ENCODE results near the gene PAFAH1B2. TPM values are rescaled to one million over a fixed set of nuclear protein-coding genes. Genes with fewer than 3 reads are reported as not detected.

PAFAH1B2 gene
- polyA plus RNA-seq, 1 donor from 2014 or later = 85.9 TPM

GRCh38 chr11:117219001-117219400, 74.9 kb downstream of the PAFAH1B2 start:
- no peak overlapping the region for H2AFZ ChIP-seq (ENCODE audit: low read depth, low read length)
- no peak overlapping the region for H3K4me3 ChIP-seq (ENCODE audit: low read length)
- H3K79me2 ChIP-seq (replicated peaks; ENCODE audit: insufficient read depth, low read length) = no peaks in the 10 kb centered on the region
- no peaks in the 10 kb centered on the region for H3K9me3 ChIP-seq (ENCODE audit: low read length)
- TF ChIP-seq EP300 (conservative IDR thresholded peaks at IDR 0.05; ENCODE audit: poor library complexity, severe bottlenecking) (no peak), CTCF (IDR thresholded peaks at IDR 0.05; ENCODE audit: poor library complexity, severe bottlenecking) (no peak), SMC3 (conservative IDR thresholded peaks at IDR 0.05; ENCODE audit: poor library complexity) (no peak), POLR2AphosphoS5 (IDR thresholded peaks at IDR 0.05) (no peak), TAF1 (IDR thresholded peaks at IDR 0.05; ENCODE audit: low read depth) (no peak)
- H3K27me3 ChIP-seq (ENCODE audit: insufficient read depth, low read depth, low read length) = no peaks in the 10 kb centered on the region
- no peaks in the 10 kb centered on the region for H4K20me1 ChIP-seq (ENCODE audit: insufficient read depth)
- no peak overlapping the region for H3K4me2 ChIP-seq (ENCODE audit: low read length)
- no peaks in the 10 kb centered on the region for H3K36me3 ChIP-seq (ENCODE audit: insufficient read depth, low read length)
- H3F3A ChIP-seq (ENCODE audit: insufficient read depth, low read length, poor library complexity, severe bottlenecking) = no peaks in the 10 kb centered on the region
- H3K27ac ChIP-seq (ENCODE audit: low read length) = no peak overlapping the region
- H3K9me2 ChIP-seq (ENCODE audit: insufficient read depth, low read length) = no peaks in the 10 kb centered on the region
- H3K9ac ChIP-seq (ENCODE audit: low read length) = no peak overlapping the region

GRCh38 chr11:117219455-117219854, 75.4 kb downstream of the PAFAH1B2 start:
- Histone ChIP-seq H3K9ac (ENCODE audit: low read length) (no peak overlapping the region), H3K9me3 (ENCODE audit: low read length) (no peaks in the 10 kb centered on the region)

GRCh38 chr11:117219995-117220394, 75.9 kb downstream of the PAFAH1B2 start:
- Histone ChIP-seq H2AFZ (ENCODE audit: low read depth, low read length) (no peak overlapping the region), H3K9ac (ENCODE audit: low read length) (no peak overlapping the region), H3K27me3 (ENCODE audit: insufficient read depth, low read depth, low read length) (no peaks in the 10 kb centered on the region), H3F3A (ENCODE audit: insufficient read depth, low read length, poor library complexity, severe bottlenecking) (no peaks in the 10 kb centered on the region), H3K9me2 (ENCODE audit: insufficient read depth, low read length) (no peaks in the 10 kb centered on the region), H3K9me3 (ENCODE audit: low read length) (no peaks in the 10 kb centered on the region), H3K79me2 (replicated peaks; ENCODE audit: insufficient read depth, low read length) (no peaks in the 10 kb centered on the region), H3K36me3 (ENCODE audit: insufficient read depth, low read length) (no peaks in the 10 kb centered on the region), H4K20me1 (ENCODE audit: insufficient read depth) (no peaks in the 10 kb centered on the region), H3K4me2 (ENCODE audit: low read length) (no peak overlapping the region), H3K27ac (ENCODE audit: low read length) (no peak overlapping the region), H3K4me3 (ENCODE audit: low read length) (no peak overlapping the region)
- TF ChIP-seq POLR2AphosphoS5 (IDR thresholded peaks at IDR 0.05) = no peak
- TF ChIP-seq CTCF (IDR thresholded peaks at IDR 0.05; ENCODE audit: poor library complexity, severe bottlenecking) = no peak
- no peak for TF ChIP-seq RAD21 (conservative IDR thresholded peaks at IDR 0.05)
- no peak for TF ChIP-seq EP300 (conservative IDR thresholded peaks at IDR 0.05; ENCODE audit: poor library complexity, severe bottlenecking)
- no peak for TF ChIP-seq SMC3 (conservative IDR thresholded peaks at IDR 0.05; ENCODE audit: poor library complexity)
- no peak for TF ChIP-seq MXI1 (conservative IDR thresholded peaks at IDR 0.05; ENCODE audit: poor library complexity, severe bottlenecking)
- no peak for TF ChIP-seq EZH2 (IDR thresholded peaks at IDR 0.05; ENCODE audit: borderline replicate concordance, insufficient read depth, low read length, poor library complexity, severe bottlenecking)
- no peak for TF ChIP-seq TAF1 (IDR thresholded peaks at IDR 0.05; ENCODE audit: low read depth)

More at GRCh38 chr11:117219455-117219854, 75.4 kb downstream of the PAFAH1B2 start:
- no peaks in the 10 kb centered on the region for H3K36me3 ChIP-seq (ENCODE audit: insufficient read depth, low read length)
- no peaks in the 10 kb centered on the region for H4K20me1 ChIP-seq (ENCODE audit: insufficient read depth)
- H3K79me2 ChIP-seq (replicated peaks; ENCODE audit: insufficient read depth, low read length) = no peaks in the 10 kb centered on the region
- no peak overlapping the region for H3K4me3 ChIP-seq (ENCODE audit: low read length)
- TF ChIP-seq POLR2AphosphoS5 (IDR thresholded peaks at IDR 0.05) (no peak), SMC3 (conservative IDR thresholded peaks at IDR 0.05; ENCODE audit: poor library complexity) (no peak), CTCF (IDR thresholded peaks at IDR 0.05; ENCODE audit: poor library complexity, severe bottlenecking) (no peak)
- no peak overlapping the region for H3K4me2 ChIP-seq (ENCODE audit: low read length)
- H3K9me2 ChIP-seq (ENCODE audit: insufficient read depth, low read length) = no peaks in the 10 kb centered on the region
- no peaks in the 10 kb centered on the region for H3F3A ChIP-seq (ENCODE audit: insufficient read depth, low read length, poor library complexity, severe bottlenecking)
- H2AFZ ChIP-seq (ENCODE audit: low read depth, low read length) = no peak overlapping the region
- no peaks in the 10 kb centered on the region for H3K27me3 ChIP-seq (ENCODE audit: insufficient read depth, low read depth, low read length)
- no peak overlapping the region for H3K27ac ChIP-seq (ENCODE audit: low read length)
